Caco-2 (cell line): ENCODE measurements around the gene SMURF2. TPM values are rescaled to one million over a fixed set of nuclear protein-coding genes. Genes with fewer than 3 reads are reported as not detected.

Experiments
- BruUV-seq: library from RNA; stranded (reverse); fragments of 400-500 nt; replicated peaks from 2 replicates; lab custom pipeline; 2021; lab: Mats Ljungman, UMichigan
- CTCF ChIA-PET: fragments of 300-600 bp; sonication (Branson Sonifier 250); formaldehyde crosslinking; loops from one replicate; lab custom pipeline; 2022; ENCODE audit warnings: antibody characterized with exemption; lab: Charles Lee
- POLR2A ChIA-PET: fragments of 300-600 bp; sonication (Branson Sonifier 250); formaldehyde crosslinking; loops from one replicate; lab custom pipeline; 2022; ENCODE audit warnings: antibody characterized with exemption; lab: Charles Lee
- DNase-seq, 2 experiments: peaks; one replicate each; pipeline versions ENCODE4 v3.0.0 to v3.0.0-alpha.2; 2020 to 2022
- H3K27me3 ChIP-seq: replicated peaks from 2 replicates; pipeline ENCODE4 v1.6.0; 2011; ENCODE audit warnings: low read length; ENCODE audit not compliant: control insufficient read depth, insufficient read depth
- H3K36me3 ChIP-seq: 2 replicates; pipeline ENCODE4 v1.5.1; 2011; ENCODE audit warnings: low read length; ENCODE audit not compliant: control insufficient read depth, insufficient read depth
- H3K4me1 ChIP-seq: fragments of 250-450 bp; sonication (Bioruptor Pico); 2 replicates; pipeline ENCODE4 v1.5.1; 2020; ENCODE audit warnings: mild to moderate bottlenecking
- H3K4me3 ChIP-seq: 2 replicates; pipeline ENCODE4 v1.5.1; 2011; ENCODE audit warnings: low read depth, mild to moderate bottlenecking, control low read depth, low read length
- H3K9me3 ChIP-seq: fragments of 250-450 bp; sonication (Bioruptor Pico); 2 replicates; pipeline ENCODE4 v1.5.1; 2020; ENCODE audit warnings: mild to moderate bottlenecking, moderate library complexity
- H3K27ac Mint-ChIP-seq: one replicate; pipeline ENCODE4 v1.8.0; 2022; ENCODE audit warnings: mixed read lengths; ENCODE audit not compliant: unreplicated experiment
- H3K27me3 Mint-ChIP-seq: one replicate; pipeline ENCODE4 v1.8.0; 2022; ENCODE audit warnings: mixed read lengths; ENCODE audit not compliant: insufficient read depth, unreplicated experiment
- H3K36me3 Mint-ChIP-seq: one replicate; pipeline ENCODE4 v1.8.0; 2022; ENCODE audit warnings: mild to moderate bottlenecking, mixed read lengths; ENCODE audit not compliant: insufficient read depth, unreplicated experiment
- H3K4me1 Mint-ChIP-seq: one replicate; pipeline ENCODE4 v1.8.0; 2022; ENCODE audit warnings: low read depth, mixed read lengths; ENCODE audit not compliant: unreplicated experiment
- H3K4me3 Mint-ChIP-seq: one replicate; pipeline ENCODE4 v1.8.0; 2022; ENCODE audit warnings: mild to moderate bottlenecking, moderate library complexity, mixed read lengths; ENCODE audit not compliant: unreplicated experiment
- H3K9me3 Mint-ChIP-seq: one replicate; pipeline ENCODE4 v1.8.0; 2022; ENCODE audit warnings: mixed read lengths; ENCODE audit not compliant: unreplicated experiment
- intact Hi-C: fragments of 100-400 bp; cut with micrococcal nuclease; formaldehyde crosslinking; loops from one replicate; pipeline ENCODE4 v1.10.0; 2022; ENCODE audit not compliant: unreplicated experiment
- total RNA-seq: library from RNA; stranded (reverse); gene quantifications from 2 replicates; pipeline ENCODE4 v1.2.3, GENCODE V29; 2022
- TF ChIP-seq, protein P1 (sequence below), 2 experiments: fragments of 200-600 bp in 1 of 2; IDR thresholded peaks; 1 replicate in 1 of 2; 2 replicates in 1 of 2; pipeline versions ENCODE4 v1.5.1 to v1.8.0; 2011 to 2022; ENCODE audit warnings: antibody characterized with exemption in 1 of 2, control low read depth in 1 of 2, inconsistent platforms in 1 of 2, low read depth in 1 of 2, low read length in 1 of 2, mild to moderate bottlenecking in 1 of 2, moderate library complexity in 1 of 2; ENCODE audit not compliant: insufficient read depth in 1 of 2, severe bottlenecking in 1 of 2, unreplicated experiment in 1 of 2

The SMURF2 gene
- total RNA-seq, 1 experiment from 2014 or later, result 26.9 TPM

DNA sequence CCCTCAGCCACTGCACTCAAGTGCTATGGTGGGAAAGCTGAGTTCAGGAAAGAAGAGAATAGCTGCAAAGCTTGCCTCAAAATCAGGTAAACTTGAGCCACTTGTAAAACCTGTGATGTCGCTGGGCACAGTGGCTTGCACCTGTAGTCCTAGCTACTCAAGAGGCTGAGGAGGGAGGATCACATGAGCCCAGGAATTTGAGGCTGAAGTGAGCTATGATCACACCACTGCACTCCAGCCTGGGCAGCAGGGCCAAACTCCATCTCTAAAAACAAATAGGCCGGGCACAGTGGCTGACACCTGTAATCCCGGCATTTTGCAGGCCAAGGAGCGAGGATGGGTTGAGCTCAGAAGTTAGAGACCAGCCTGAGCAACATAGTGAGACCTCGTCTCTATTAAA lies 26.4 kb upstream of the SMURF2 start:
- BruUV-seq, result no TSS peak
- TF ChIP-seq, protein P1, sequence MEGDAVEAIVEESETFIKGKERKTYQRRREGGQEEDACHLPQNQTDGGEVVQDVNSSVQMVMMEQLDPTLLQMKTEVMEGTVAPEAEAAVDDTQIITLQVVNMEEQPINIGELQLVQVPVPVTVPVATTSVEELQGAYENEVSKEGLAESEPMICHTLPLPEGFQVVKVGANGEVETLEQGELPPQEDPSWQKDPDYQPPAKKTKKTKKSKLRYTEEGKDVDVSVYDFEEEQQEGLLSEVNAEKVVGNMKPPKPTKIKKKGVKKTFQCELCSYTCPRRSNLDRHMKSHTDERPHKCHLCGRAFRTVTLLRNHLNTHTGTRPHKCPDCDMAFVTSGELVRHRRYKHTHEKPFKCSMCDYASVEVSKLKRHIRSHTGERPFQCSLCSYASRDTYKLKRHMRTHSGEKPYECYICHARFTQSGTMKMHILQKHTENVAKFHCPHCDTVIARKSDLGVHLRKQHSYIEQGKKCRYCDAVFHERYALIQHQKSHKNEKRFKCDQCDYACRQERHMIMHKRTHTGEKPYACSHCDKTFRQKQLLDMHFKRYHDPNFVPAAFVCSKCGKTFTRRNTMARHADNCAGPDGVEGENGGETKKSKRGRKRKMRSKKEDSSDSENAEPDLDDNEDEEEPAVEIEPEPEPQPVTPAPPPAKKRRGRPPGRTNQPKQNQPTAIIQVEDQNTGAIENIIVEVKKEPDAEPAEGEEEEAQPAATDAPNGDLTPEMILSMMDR (IDR thresholded peaks at IDR 0.05; ENCODE audit: insufficient read depth in 1 of 2, low read depth in 1 of 2, low read length in 1 of 2, severe bottlenecking in 1 of 2, unreplicated experiment in 1 of 2), result no peak
- Mint-ChIP-seq H3K27me3 (peaks cover 3% of the 10 kb centered on the region), H3K4me3 (no peak overlapping the region), H3K36me3 (no peaks in the 10 kb centered on the region), H3K9me3 (no peaks in the 10 kb centered on the region), H3K4me1 (no peaks in the 10 kb centered on the region), H3K27ac (no peak overlapping the region)
- no peak for DNase-seq
- intact Hi-C loops, result no loop called here
- H3K27me3 ChIP-seq, result no peaks in the 10 kb centered on the region
- no peaks in the 10 kb centered on the region for H3K4me1 ChIP-seq
- ChIA-PET CTCF (no interaction called here), POLR2A (no interaction called here)
- H3K36me3 ChIP-seq, result no peaks in the 10 kb centered on the region
- no peaks in the 10 kb centered on the region for H3K9me3 ChIP-seq
- no peak overlapping the region for H3K4me3 ChIP-seq

DNA sequence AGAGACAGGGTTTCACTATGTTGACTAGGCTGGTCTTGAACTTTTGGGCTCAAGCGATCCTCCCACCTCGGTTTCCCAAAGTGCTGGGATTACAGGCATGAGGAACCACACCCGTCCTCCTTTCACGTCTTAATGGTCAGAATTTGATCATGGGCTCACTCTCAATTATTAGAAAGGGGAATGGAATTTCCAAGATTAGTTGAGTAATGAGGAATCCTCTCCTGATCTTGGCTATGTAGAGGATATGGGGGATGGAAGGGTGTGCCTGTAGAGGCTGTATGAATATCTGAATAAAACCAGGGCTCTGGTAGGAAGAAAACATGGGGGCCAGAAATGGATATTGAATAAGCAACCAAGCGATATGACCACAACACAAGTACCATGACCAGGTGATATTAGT lies 25.9 kb upstream of the SMURF2 start:
- Mint-ChIP-seq H3K4me1 (no peaks in the 10 kb centered on the region), H3K4me3 (no peak overlapping the region), H3K27ac (no peak overlapping the region), H3K36me3 (no peaks in the 10 kb centered on the region), H3K27me3 (peaks cover 3% of the 10 kb centered on the region), H3K9me3 (no peaks in the 10 kb centered on the region)
- ChIA-PET POLR2A (no interaction called here), CTCF (no interaction called here)
- Histone ChIP-seq H3K9me3 (no peaks in the 10 kb centered on the region), H3K4me1 (no peaks in the 10 kb centered on the region), H3K27me3 (no peaks in the 10 kb centered on the region), H3K36me3 (no peaks in the 10 kb centered on the region), H3K4me3 (no peak overlapping the region)
- TF ChIP-seq, protein P1 (IDR thresholded peaks at IDR 0.05; ENCODE audit: insufficient read depth in 1 of 2, low read depth in 1 of 2, low read length in 1 of 2, severe bottlenecking in 1 of 2, unreplicated experiment in 1 of 2), result no peak
- no TSS peak for BruUV-seq
- DNase-seq, result no peak
- intact Hi-C loops, result no loop called here

DNA sequence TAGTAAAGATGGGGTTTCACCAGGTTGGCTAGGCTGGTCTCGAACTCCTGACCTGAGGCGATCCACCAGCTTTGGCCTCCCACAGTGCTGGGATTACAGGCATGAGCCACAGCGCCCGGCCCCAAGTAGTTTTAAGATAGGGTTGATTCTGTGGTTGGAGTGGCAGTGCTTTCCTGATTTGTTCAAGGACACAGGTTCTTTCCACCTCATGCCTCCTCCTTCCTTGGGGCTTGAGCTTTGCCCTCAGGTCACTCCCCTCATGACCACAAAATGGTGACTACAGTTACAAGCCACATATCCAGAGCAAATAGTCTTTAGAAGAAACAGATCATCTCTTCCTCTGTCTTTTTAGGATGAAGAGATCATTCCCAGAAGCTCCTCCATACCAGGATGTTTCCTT lies 25.3 kb upstream of the SMURF2 start:
- H3K4me1 Mint-ChIP-seq, result no peaks in the 10 kb centered on the region
- H3K27me3 ChIP-seq, result no peaks in the 10 kb centered on the region
- H3K36me3 Mint-ChIP-seq, result no peaks in the 10 kb centered on the region
- no peaks in the 10 kb centered on the region for H3K9me3 ChIP-seq
- H3K4me3 ChIP-seq, result no peak overlapping the region
- DNase-seq, result no peak
- H3K27ac Mint-ChIP-seq, result no peak overlapping the region
- BruUV-seq, result no TSS peak
- TF ChIP-seq, protein P1 (IDR thresholded peaks at IDR 0.05; ENCODE audit: insufficient read depth in 1 of 2, low read depth in 1 of 2, low read length in 1 of 2, severe bottlenecking in 1 of 2, unreplicated experiment in 1 of 2), result no peak
- no peaks in the 10 kb centered on the region for H3K36me3 ChIP-seq
- no peaks in the 10 kb centered on the region for H3K4me1 ChIP-seq
- intact Hi-C loops, result no loop called here
- H3K4me3 Mint-ChIP-seq, result no peak overlapping the region
- H3K27me3 Mint-ChIP-seq, result peaks cover 3% of the 10 kb centered on the region
- POLR2A ChIA-PET, result no interaction called here
- CTCF ChIA-PET, result no interaction called here
- no peaks in the 10 kb centered on the region for H3K9me3 Mint-ChIP-seq
